Right lung (tissue), 5 donors: ENCODE measurements around the gene NELFB. TPM values are rescaled to one million over a fixed set of nuclear protein-coding genes. Genes with fewer than 3 reads are reported as not detected.
"Not testable (repeated sequence)": the region's sequence is repeated elsewhere in the genome, so short reads cannot be mapped to it uniquely, and the experiment has no call there.

Source experiments
- DNase-seq, 2 donors: peaks; one replicate each; pipeline ENCODE4 v3.0.0-alpha.2; 2013
- polyA plus RNA-seq, 5 donors: library from polyadenylated mRNA; unstranded; fragments of 120-200 nt; gene quantifications; one replicate each; pipeline versions ENCODE4 v1.2.1 to v1.2.3, GENCODE V29; 2013; ENCODE audit warnings: inconsistent platforms in 1 of 5, low replicate concordance in 1 of 5; ENCODE audit not compliant: insufficient read length in 5 of 5, insufficient read depth in 1 of 5

The NELFB gene
- polyA plus RNA-seq, 5 donors = 43.3 to 73.2 (median 55.3) TPM

- DNase-seq = no peak
Measured at GRCh38 chr9:137233143-137233980, 21.8 kb upstream of the NELFB start.

- no peak for DNase-seq
Measured at GRCh38 chr9:137234055-137234697, 21.0 kb upstream of the NELFB start.

GRCh38 chr9:137234758-137235423, 20.2 kb upstream of the NELFB start:
- DNase-seq = no peak

GRCh38 chr9:137235424-137236237, 19.5 kb upstream of the NELFB start:
- DNase-seq = no peak

GRCh38 chr9:137236238-137236935, 18.7 kb upstream of the NELFB start:
- DNase-seq = peak; percentile 77 to 79

GRCh38 chr9:137236936-137237421, 18.1 kb upstream of the NELFB start:
- DNase-seq = no peak

DNA sequence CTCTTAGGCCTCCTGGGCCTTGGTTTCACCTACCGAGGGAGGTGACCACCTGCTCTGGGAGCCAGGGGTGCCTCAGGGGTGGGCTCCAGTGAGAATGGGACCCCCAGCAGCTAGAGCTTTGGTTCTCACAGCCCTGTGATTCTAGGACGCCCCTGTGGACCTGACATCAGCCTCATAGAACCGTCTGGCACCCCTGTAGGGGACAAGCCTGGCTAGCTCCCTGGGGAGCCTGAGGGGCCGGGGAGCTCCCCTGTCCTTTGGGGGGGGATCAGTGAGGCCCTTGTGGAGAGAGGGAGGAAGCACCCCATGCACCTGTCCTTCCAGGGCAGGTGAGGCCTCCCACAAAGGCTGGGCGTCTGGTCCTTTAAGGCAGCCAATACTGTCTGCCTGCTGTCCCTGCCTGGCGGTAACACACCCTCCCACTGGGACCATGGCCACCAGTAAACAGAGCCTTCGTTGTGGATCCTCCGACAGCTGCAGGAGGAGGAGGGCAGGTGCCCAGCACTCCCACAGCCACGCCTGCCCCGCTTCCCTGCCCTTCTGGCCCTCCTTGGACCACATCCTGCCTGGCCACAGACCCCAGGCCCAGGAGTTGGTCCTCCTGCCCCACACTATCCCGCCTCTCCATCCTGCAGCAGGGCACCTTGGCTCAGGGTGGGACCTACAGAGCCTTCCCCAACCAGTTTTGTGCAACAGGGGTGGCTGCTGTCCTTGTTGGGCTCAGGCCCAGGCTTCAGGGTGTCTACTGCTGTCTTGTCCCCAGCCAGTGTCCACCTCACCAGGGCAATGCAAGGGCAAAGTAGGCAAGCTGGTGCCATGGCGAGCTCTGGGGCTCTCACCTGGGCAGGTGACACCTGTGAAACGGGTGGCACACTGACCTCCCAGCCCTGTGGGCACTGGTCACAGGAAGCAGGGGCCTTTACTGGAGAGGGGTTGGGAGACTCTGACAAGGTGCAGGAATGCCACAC, 17.1 kb upstream of the NELFB start:
- no peak for DNase-seq

DNA sequence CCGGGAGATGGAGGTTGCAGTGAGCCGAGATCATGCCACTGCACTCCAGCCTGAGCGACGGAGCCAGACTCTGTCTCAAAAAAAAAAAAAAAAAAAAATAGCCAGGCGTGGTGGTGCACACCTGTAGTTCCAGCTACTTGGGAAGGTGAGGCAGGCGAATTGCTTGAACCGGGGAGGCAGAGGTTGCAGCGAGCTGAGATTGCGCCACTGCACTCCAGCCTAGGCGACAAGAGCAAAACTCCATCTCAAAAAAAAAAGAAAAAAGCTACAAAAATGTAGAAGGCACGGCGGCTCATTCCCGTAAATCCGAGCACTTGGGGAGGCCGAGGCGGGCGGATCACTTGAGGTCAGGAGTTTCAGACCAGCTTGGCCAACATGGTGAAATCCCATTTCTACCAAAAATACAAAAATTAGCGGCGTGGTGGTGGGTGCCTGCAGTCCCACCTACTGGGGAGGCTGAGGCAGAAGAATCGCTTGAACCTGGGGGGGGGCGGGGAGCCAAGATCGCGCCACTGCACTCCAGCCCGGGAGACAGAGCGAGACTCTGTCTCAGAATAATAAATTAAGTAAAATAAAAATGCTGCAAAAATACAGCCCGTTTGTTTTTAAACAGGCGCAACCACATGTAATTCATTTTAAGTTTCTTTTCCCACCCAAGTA, 15.5 kb upstream of the NELFB start:
- DNase-seq = not testable (repeated sequence)

DNA sequence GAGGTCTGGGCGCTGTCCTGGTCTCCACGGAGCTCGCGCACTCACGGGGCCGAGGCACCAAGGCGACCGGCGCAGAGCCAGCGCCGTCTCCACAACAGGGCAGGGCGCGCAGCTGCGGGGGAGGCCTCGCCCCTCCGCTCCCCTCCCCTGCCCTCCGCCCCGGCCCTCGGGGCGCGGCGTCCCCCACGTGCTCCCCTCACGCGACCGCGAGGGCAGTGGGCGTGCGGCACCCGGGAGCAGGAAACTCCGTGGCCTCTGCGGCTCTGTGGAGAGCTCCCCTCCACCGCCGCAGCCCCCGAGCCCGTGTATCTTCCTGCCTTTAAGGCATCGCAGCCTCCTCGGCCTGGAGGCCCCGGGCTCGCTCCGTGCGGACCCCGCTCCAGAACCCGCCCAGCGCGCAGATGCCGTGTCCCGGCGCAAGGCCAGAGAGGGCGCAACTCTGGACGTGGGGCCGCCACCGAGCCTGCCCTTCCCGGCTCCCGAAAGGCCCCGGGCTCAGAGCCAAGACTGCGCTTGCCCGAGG, 14.7 kb upstream of the NELFB start:
- peak; percentile 88 to 92 for DNase-seq

DNA sequence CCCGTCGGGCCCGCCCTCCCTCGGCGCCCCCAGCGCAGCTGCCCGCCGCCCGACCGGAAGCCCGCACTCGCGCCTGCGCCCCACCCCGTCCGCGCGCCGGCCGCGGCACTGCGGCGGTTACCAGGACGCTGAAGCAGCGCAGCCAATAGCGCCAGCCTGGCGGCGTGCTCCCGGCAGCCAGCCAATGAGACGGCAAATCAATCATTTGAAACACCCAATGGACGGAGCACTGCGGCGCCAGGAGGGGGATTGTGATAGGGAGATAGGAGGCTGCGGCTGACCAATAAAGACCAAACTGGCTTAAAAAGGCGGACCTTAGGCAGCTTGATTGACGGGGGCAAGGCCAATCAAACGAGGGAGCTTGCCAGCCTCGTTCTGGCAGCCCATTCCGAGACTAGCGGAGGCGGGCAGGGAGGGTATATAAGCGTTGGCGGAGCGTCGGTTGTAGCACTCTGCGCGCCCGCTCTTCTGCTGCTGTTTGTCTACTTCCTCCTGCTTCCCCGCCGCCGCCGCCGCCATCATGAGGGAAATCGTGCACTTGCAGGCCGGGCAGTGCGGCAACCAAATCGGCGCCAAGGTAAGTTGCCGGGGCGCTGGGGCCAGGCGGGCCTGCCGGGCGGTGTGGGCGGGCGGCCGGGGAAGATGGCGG, 14.2 kb upstream of the NELFB start, which contains the start of gene TUBB4B:
Gene TUBB4B (plus strand): TSS at position 447 of the 649 bp plus-strand sequence. CDS start 74 bp downstream, at position 521.
- DNase-seq = peak; percentile 100

DNA sequence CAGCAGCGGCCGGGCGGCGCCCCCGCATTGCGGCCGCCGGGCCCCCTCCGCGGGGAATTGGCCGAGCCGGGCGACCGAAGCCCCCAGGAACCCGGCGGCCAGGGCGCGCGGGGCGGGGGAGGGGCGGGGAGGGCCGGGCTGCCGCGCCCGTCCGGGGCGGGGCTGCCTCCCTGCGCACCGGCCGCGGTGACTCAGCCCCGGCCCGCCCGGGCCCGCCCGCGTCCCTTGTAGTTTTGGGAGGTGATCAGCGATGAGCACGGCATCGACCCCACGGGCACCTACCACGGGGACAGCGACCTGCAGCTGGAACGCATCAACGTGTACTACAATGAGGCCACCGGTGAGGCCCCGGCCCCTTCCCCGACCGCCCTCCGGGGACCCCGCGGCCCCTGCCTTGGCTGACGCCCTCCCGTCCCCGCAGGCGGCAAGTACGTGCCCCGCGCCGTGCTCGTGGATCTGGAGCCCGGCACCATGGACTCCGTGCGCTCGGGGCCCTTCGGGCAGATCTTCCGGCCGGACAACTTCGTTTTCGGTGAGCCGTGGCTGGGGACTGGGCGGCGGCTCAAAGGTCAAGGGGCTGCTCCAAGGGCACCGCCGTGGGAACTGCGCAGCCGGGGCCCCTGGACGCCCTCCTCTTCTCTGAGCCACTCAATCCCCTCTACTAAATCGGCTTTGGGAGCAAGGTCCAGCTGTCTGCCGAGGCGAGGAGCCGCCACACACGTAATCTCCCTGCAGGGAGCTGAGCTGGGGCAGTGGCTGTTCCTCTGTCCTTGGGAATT, 13.4 kb upstream of the NELFB start:
- no peak for DNase-seq

DNA sequence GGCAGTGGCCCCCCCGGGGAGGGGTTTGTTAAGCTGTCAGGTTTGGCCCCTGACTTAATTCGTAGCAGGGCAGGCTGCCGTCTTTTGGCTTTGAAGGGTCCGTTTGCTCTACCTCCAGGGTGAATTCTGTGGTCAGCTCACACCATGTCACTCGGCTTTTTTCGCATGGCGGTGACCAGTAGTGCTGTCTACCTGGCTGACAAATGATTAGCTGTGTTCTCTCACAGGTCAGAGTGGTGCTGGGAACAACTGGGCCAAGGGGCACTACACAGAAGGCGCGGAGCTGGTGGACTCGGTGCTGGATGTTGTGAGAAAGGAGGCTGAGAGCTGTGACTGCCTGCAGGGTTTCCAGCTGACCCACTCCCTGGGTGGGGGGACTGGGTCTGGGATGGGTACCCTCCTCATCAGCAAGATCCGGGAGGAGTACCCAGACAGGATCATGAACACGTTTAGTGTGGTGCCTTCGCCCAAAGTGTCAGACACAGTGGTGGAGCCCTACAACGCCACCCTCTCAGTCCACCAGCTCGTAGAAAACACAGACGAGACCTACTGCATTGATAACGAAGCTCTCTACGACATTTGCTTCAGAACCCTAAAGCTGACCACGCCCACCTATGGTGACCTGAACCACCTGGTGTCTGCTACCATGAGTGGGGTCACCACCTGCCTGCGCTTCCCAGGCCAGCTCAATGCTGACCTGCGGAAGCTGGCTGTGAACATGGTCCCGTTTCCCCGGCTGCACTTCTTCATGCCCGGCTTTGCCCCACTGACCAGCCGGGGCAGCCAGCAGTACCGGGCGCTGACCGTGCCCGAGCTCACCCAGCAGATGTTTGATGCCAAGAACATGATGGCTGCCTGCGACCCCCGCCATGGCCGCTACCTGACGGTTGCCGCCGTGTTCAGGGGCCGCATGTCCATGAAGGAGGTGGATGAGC, 12.6 kb upstream of the NELFB start:
- no peak for DNase-seq

GRCh38 chr9:137243266-137243625, 11.9 kb upstream of the NELFB start:
- not testable (repeated sequence) for DNase-seq

- DNase-seq = no peak
Measured at GRCh38 chr9:137243626-137244485, 11.3 kb upstream of the NELFB start.
